ENCODE data around the gene TARBP2. TPM values are rescaled to one million over a fixed set of nuclear protein-coding genes. Genes with fewer than 3 reads are reported as not detected.
"Not testable (repeated sequence)": the region's sequence is repeated elsewhere in the genome, so short reads cannot be mapped to it uniquely, and the experiment has no call there.

The TARBP2 gene
- total and polyA plus RNA-seq, 7 donors, result 7.6 to 23.3 (median 10.8) TPM

- DNase-seq, result no peak
- peak in 3 of 4 donors; percentile 22 to 58 (median 38) for ATAC-seq
- WGBS, 3 donors, result 53 to 59% (median 58%) methylated on average over 2 of the region's 2 CpGs
- H3K27me3 ChIP-seq (ENCODE audit: insufficient read depth in 3 of 3, low read length in 2 of 3), result no peaks in the 10 kb centered on the region
- H3K27ac ChIP-seq, result no peak overlapping the region
- intact Hi-C loops (cut with DNase I), result no loop called here
- H3K4me3 ChIP-seq, result no peak overlapping the region
- peaks cover 28 to 100% of the 10 kb centered on the region in 2 donors for H3K36me3 ChIP-seq (ENCODE audit: insufficient read depth in 1 of 2, low read depth in 1 of 2)
- TF ChIP-seq, protein P1, sequence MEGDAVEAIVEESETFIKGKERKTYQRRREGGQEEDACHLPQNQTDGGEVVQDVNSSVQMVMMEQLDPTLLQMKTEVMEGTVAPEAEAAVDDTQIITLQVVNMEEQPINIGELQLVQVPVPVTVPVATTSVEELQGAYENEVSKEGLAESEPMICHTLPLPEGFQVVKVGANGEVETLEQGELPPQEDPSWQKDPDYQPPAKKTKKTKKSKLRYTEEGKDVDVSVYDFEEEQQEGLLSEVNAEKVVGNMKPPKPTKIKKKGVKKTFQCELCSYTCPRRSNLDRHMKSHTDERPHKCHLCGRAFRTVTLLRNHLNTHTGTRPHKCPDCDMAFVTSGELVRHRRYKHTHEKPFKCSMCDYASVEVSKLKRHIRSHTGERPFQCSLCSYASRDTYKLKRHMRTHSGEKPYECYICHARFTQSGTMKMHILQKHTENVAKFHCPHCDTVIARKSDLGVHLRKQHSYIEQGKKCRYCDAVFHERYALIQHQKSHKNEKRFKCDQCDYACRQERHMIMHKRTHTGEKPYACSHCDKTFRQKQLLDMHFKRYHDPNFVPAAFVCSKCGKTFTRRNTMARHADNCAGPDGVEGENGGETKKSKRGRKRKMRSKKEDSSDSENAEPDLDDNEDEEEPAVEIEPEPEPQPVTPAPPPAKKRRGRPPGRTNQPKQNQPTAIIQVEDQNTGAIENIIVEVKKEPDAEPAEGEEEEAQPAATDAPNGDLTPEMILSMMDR (IDR thresholded peaks at IDR 0.05), result peak; percentile 22
- no peaks in the 10 kb centered on the region for H3K9me3 ChIP-seq
- peaks cover 54% of the 10 kb centered on the region for H3K4me1 ChIP-seq
Observed at GRCh38 chr12:53476769-53477209, 24.3 kb upstream of the TARBP2 start.

- 12 to 56% (median 34%) methylated on average over 1 of the region's 1 CpG for WGBS, 3 donors
- Histone ChIP-seq H3K36me3 (ENCODE audit: insufficient read depth in 1 of 2, low read depth in 1 of 2) (peaks cover 19 to 100% of the 10 kb centered on the region in 2 donors), H3K9me3 (no peaks in the 10 kb centered on the region), H3K4me1 (peaks cover 38% of the 10 kb centered on the region), H3K4me3 (no peak overlapping the region), H3K27ac (peak overlapping the region; percentile 62), H3K27me3 (ENCODE audit: insufficient read depth in 3 of 3, low read length in 2 of 3) (no peaks in the 10 kb centered on the region)
- TF ChIP-seq, protein P1 (IDR thresholded peaks at IDR 0.05), result no peak
- intact Hi-C loops (cut with DNase I), result no loop called here
- ATAC-seq (no peak), DNase-seq (no peak)
Observed at GRCh38 chr12:53478865-53479264, 22.2 kb upstream of the TARBP2 start.

DNA sequence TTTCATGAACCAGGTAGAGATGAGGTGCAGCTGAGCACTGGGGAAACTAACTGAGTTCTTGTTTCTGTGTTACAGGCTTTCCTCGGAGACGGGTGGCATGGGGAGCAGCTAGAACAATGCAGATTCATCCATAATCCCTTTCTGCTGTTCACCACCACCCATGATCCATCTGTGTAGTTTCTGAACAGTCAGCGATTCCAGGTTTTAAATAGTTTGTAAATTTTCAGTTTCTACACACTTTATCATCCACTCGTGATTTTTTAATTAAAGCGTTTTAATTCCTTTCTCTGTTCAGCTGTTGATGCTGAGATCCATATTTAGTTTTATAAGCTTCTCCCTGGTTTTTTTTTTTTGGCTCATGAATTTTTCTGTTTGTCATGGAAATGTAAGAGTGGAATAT is 21.8 kb upstream of the TARBP2 start:
- intact Hi-C loops (cut with DNase I), result no loop called here
- TF ChIP-seq, protein P1 (IDR thresholded peaks at IDR 0.05), result no peak
- Histone ChIP-seq H3K27ac (peak overlapping the region; percentile 62), H3K4me3 (no peak overlapping the region), H3K27me3 (ENCODE audit: insufficient read depth in 3 of 3, low read length in 2 of 3) (no peaks in the 10 kb centered on the region), H3K36me3 (ENCODE audit: insufficient read depth in 1 of 2, low read depth in 1 of 2) (peaks cover 16 to 98% of the 10 kb centered on the region in 2 donors), H3K4me1 (peaks cover 33% of the 10 kb centered on the region), H3K9me3 (no peaks in the 10 kb centered on the region)
- no peak for ATAC-seq
- DNase-seq, result no peak
- 62 to 78% (median 64%) methylated on average over 5 of the region's 5 CpGs for WGBS, 3 donors

DNA sequence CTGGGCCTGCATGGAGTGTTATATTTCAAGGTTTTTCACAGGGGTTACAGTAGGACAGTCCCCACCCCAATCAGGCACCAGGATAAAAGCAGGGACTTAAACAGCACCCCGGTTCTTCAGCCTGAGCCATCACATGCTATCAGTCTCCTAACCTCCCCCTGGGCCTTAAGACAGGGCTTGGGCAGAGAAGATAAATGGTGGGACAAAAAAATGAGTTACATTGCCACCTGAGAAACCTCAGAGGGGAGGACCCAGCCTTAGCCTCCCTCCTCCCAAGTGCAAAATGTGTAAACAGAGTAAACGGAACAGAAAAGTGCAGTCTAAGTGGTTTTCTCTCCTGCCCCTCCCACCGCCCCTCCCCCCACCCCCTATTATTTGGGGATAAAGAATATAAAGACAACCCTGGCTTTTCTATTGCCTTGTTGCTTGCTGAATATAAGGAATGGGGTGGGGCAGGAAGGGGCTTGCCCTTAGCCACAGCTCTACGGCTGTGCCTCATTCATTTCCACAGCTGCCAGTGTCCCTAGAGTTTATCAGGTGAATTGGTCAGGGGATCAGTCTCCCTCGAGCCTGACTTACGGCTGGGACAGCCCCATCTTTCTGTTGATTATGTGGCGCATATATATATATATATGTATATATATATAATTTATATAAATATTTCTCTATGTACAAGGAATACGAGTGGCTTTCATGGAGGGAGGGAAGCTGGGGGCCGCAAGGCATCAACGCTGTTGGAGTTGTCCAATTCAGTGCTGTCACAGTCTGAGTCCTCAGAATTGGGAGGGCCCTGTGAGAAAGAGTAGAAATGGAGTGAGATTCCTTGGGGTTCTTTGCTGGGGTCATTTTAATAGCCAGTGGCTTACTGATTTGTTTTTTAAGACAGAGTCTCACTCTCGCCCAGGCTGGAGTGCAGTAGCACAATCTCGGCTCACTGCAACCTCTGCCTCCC is 20.3 kb upstream of the TARBP2 start:
- Histone ChIP-seq H3K36me3 (ENCODE audit: insufficient read depth in 1 of 2, low read depth in 1 of 2) (peaks cover 10 to 97% of the 10 kb centered on the region in 2 donors), H3K4me1 (peaks cover 20% of the 10 kb centered on the region), H3K27me3 (ENCODE audit: insufficient read depth in 3 of 3, low read length in 2 of 3) (no peaks in the 10 kb centered on the region), H3K4me3 (no peak overlapping the region), H3K27ac (no peak overlapping the region), H3K9me3 (no peaks in the 10 kb centered on the region)
- TF ChIP-seq, protein P1 (IDR thresholded peaks at IDR 0.05), result no peak
- 69 to 76% (median 70%) methylated on average over 12 of the region's 12 CpGs for WGBS, 3 donors
- no peak for ATAC-seq
- intact Hi-C loops (cut with DNase I), result no loop called here
- no peak for DNase-seq

DNA sequence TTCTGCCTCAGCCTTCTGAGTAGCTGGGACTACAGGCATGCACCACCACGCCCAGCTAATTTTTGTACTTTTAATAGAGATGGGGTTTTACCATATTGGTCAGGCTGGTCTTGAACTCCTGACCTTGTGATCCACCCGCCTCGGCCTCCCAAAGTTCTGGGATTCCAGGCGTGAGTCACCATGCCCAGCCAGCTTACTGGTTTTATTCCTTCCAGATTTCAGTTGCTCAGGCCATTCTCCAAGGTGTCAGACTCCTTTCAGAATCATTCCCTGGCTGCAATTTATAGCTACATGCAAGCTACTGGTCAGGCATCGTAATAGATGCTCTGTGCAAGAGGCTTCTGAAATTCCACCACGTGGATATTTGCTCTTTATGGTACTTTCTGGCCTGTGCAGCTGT is 19.6 kb upstream of the TARBP2 start:
- ATAC-seq; DNase-seq; intact Hi-C loops (cut with DNase I); H3K9me3 ChIP-seq; H3K4me3 ChIP-seq; H3K27me3 ChIP-seq (ENCODE audit: insufficient read depth in 3 of 3, low read length in 2 of 3); H3K27ac ChIP-seq: not testable (repeated sequence)
- peaks cover 7 to 96% of the 10 kb centered on the region in 2 donors for H3K36me3 ChIP-seq (ENCODE audit: insufficient read depth in 1 of 2, low read depth in 1 of 2)
- 35 to 60% (median 46%) methylated on average over 6 of the region's 6 CpGs for WGBS, 3 donors
- peaks cover 19% of the 10 kb centered on the region for H3K4me1 ChIP-seq
